AG04450 (cell line): Measurements from ENCODE around the gene APBB2. TPM values are rescaled to one million over a fixed set of nuclear protein-coding genes. Genes with fewer than 3 reads are reported as not detected.
A peak's percentile ranks its signal among the peaks of the same experiment; 100 is the strongest.

Experiments used
- CTCF ChIA-PET: fragments of 300-600, 350-600 bp; formaldehyde crosslinking; extraction: SDS; loops from one replicate; lab custom pipeline; 2022; ENCODE audit warnings: antibody characterized with exemption, inconsistent platforms; lab: Charles Lee
- POLR2A ChIA-PET: fragments of 350-600 bp; formaldehyde crosslinking; extraction: SDS; loops from one replicate; lab custom pipeline; 2021; ENCODE audit warnings: antibody characterized with exemption, inconsistent platforms; lab: Yijun Ruan, JAX
- DNase-seq: peaks from one replicate; pipeline ENCODE4 v3.0.0-alpha.2; 2011; ENCODE audit warnings: low read depth, low spot score
- H3K27ac ChIP-seq: one replicate; pipeline ENCODE4 v1.5.1; 2012; ENCODE audit warnings: low read depth, low read length, control low read depth
- H3K27me3 ChIP-seq: one replicate; pipeline ENCODE4 v1.6.0; 2012; ENCODE audit warnings: low read length; ENCODE audit not compliant: control insufficient read depth, insufficient read depth
- H3K4me3 ChIP-seq: 2 replicates; pipeline ENCODE4 v1.5.1; 2011; ENCODE audit warnings: mild to moderate bottlenecking, low read depth, low read length, control low read depth
- H3K9me3 ChIP-seq: 2 replicates; pipeline ENCODE4 v1.5.1; 2012; ENCODE audit warnings: low read length; ENCODE audit not compliant: control insufficient read depth, insufficient read depth
- CTCF ChIP-seq: IDR thresholded peaks from 2 replicates; pipeline ENCODE4 v1.5.1; 2011; ENCODE audit warnings: low read depth, low read length, control low read depth, inconsistent platforms
- polyA plus RNA-seq: library from polyadenylated mRNA; depleted of rRNA; stranded (reverse); fragments of >200 nt; gene quantifications from 2 replicates; pipeline ENCODE4 v1.2.3, GENCODE V29; 2011

Gene APBB2
- polyA plus RNA-seq, 1 experiment = 52.7 TPM

- no peak for DNase-seq
- H3K27ac ChIP-seq = no peak overlapping the region
- CTCF ChIA-PET = interaction anchor here (5.7 kb wide), 1 partner anchor 283 kb away, joined by 100 read pairs; no protein-coding TSS in a partner anchor
- H3K27me3 ChIP-seq = no peaks in the 10 kb centered on the region
- peaks cover 5% of the 10 kb centered on the region; the same call in 1 of the 2 replicates for H3K9me3 ChIP-seq
- no peak overlapping the region for H3K4me3 ChIP-seq
- POLR2A ChIA-PET = no interaction called here
- no peak for TF ChIP-seq CTCF
Observed at GRCh38 chr4:41209901-41210300, 4.4 kb downstream of the APBB2 start.

- CTCF ChIA-PET = interaction anchor here (0.6 to 1.5 kb wide), 3 partner anchors 145 to 301 kb away, joined by 4 to 8 read pairs (median 6); no protein-coding TSS in a partner anchor
- no peak overlapping the region for H3K4me3 ChIP-seq
- H3K9me3 ChIP-seq = peaks cover 5% of the 10 kb centered on the region; the same call in 1 of the 2 replicates
- H3K27me3 ChIP-seq = no peaks in the 10 kb centered on the region
- DNase-seq = no peak
- POLR2A ChIA-PET = interaction anchor here (0.7 kb wide), 1 partner anchor 66 kb away, joined by 4 read pairs; no protein-coding TSS in a partner anchor
- no peak for TF ChIP-seq CTCF
- peak overlapping the region; percentile 63 for H3K27ac ChIP-seq
Observed at GRCh38 chr4:41209187-41209586, 5.2 kb downstream of the APBB2 start.

- Histone ChIP-seq H3K27me3 (no peaks in the 10 kb centered on the region), H3K27ac (no peak overlapping the region), H3K9me3 (peaks cover 5% of the 10 kb centered on the region; the same call in 1 of the 2 replicates), H3K4me3 (no peak overlapping the region)
- ChIA-PET POLR2A (interaction anchor here (0.9 kb wide), 1 partner anchor 49 kb away, joined by 4 read pairs; the partner anchor contains the start of gene UCHL1), CTCF (interaction anchor here (0.5 to 0.6 kb wide), 2 partner anchors 230 to 298 kb away, joined by 3 to 6 read pairs; no protein-coding TSS in a partner anchor)
- no peak for DNase-seq
- TF ChIP-seq CTCF = no peak
Observed at GRCh38 chr4:41207291-41207831, 7.0 kb downstream of the APBB2 start.

GRCh38 chr4:41205854-41206460, 8.4 kb downstream of the APBB2 start:
- peak overlapping the region; percentile 11 for H3K27ac ChIP-seq
- ChIA-PET CTCF (interaction anchor here (1.5 kb wide), 1 partner anchor 8 kb away, joined by 12 read pairs; the partner anchor contains the start of gene APBB2), POLR2A (no interaction called here)

More at GRCh38 chr4:41205854-41206460, 8.4 kb downstream of the APBB2 start:
- Histone ChIP-seq H3K27me3 (no peaks in the 10 kb centered on the region), H3K4me3 (no peak overlapping the region), H3K9me3 (peaks cover 5% of the 10 kb centered on the region; the same call in 1 of the 2 replicates)
- no peak for TF ChIP-seq CTCF
- DNase-seq = no peak
